Right ventricle myocardium inferior (tissue), 1 donor: ENCODE data around the gene ZSCAN18. TPM values are rescaled to one million over a fixed set of nuclear protein-coding genes. Genes with fewer than 3 reads are reported as not detected.

ENCODE experiments used
- ATAC-seq: fragments of 200-7000 bp; cut with Tn5 transposase; one replicate; pipeline ENCODE4 v1.9.1; 2020; ENCODE audit warnings: mild to moderate bottlenecking, moderate library complexity
- DNase-seq: peaks from one replicate; pipeline ENCODE4 v3.0.0; 2021; ENCODE audit errors: missing footprints
- intact Hi-C: fragments of 100-400 bp; cut with DNase I; formaldehyde crosslinking; loops from one replicate; pipeline ENCODE4 v1.11.0; 2022
- total RNA-seq: library from RNA; stranded (reverse); fragmentation: NEBNext Ultra II Directional; extraction: Animal tissue kit (Norgen Biotek cat#: 25700); gene quantifications from one replicate; pipeline ENCODE4 v1.2.1, GENCODE V29; 2021
- donor health status: DM: no; HTN: yes; CAD: no; lungs with severe emphysema.

The ZSCAN18 gene
- total RNA-seq, 1 donor from 2014 or later, result 65.8 TPM

DNA sequence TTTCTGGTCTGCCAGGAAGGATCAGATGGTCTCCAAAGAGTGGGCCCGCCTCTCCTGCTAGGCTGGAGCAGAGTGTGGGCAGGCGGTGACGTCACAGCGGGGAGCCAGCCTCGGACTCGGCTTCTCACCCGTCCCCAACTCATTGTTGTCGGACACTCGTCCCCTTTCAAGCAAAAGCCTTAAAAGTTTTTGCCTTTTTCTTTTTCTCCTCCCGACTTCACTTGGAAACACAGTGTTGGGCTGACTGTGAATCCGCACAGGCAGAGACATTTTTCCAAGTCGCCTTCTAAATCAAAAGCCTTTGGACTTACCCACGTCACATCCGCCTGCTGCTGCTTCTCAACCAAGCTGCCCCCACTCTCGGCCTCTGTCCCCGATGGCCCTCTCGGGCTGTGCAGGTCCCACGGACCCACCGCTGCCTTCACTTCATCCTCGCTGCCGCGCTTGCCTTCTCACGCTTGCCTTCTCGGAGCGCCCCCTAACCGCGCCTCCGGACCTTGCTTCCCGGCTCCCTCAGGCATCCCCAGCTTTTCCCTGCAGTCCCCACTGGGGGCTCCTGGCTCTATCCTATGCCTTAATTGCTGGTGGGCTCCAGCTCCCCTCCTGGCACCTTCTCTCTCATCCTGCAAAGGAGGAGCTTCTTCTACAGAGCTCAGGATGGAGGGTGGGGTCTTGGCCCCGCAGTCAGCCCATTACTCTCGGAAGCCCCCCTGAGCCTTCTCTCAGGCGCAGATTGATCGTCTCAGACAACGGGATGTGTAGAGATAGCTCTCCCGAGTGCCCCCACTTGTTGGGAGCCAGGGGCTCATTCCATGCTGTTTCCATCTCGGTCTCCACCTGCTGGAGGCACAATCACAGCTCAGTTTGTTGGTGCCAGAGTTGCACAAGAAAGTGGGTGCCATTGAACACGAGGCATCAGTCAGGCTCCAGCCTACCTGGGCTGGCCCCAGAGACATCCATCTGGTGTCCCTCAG is 42.8 kb downstream of the ZSCAN18 start:
- no peak for ATAC-seq

DNA sequence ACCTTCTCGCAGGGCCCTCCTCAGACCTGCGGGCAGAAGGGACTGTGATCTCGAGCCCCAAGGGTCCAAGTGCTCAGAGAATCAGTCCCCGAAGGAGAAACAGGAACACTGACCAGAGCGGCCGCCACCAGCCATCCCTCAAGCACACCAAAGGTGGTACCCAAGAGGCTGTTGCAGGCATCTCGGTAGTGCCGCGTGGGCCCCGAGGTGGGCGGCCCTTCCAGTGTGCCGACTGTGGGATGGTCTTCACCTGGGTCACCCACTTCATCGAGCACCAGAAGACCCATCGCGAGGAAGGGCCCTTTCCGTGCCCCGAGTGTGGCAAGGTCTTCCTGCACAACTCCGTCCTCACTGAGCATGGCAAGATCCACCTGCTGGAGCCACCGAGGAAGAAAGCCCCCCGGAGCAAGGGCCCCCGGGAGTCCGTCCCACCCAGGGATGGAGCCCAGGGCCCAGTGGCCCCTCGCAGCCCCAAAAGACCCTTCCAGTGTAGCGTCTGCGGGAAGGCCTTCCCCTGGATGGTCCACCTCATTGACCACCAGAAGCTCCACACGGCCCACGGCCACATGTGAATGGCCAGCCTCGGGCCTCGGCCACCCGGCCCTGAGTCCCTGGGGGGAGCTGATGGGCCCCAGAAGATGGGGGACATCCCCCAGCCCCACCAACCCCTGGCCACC is 44.4 kb downstream of the ZSCAN18 start:
- ATAC-seq (no peak), DNase-seq (no peak)
- intact Hi-C loops, result no loop called here

More for the DNA sequence above, 42.8 kb downstream of the ZSCAN18 start:
- intact Hi-C loops, result loop anchor here (5.0 kb wide), 1 partner anchor 53 kb away; the partner anchor contains the start of gene ZNF606
- DNase-seq, result no peak

DNA sequence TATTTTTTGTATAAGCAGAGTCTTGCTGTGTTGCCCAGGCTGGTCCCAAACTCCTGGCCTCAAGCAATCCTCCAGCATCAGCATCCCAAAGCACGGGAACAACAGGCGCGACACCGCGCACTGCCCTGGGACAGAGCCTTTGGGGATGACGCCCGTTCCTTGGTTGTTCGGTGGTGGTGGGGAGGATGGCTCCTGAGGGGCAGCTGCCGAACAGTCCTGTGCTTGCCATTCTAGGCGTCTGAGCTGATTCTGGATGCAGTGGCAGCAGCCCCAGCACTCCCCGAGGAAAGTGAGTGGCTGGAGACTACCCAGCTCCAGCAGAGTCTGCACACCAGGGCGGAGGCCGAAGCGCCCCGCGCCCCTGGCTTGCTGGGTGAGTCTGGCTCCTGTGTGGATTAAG is 45.8 kb downstream of the ZSCAN18 start:
- intact Hi-C loops, result no loop called here
- ATAC-seq (no peak), DNase-seq (no peak)

DNA sequence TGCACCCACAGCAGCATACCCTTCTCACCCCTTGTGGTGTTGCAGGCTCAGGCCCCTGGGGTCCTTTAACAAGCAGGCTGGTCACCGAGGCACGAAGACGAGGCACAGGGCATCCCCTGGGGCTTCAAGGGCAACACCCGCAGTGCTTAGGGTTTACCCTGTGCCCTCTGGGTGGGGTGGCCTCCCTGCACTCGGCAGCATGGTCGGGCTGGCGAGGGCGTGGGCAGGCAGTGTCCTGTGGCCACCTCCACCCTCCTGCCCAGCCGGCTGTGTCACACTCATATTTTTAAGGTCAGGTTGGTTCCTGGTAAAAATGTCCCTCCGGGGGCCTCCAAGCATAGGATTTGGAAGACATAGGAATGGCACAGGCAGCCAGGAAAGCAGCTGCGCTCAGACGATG is 50.4 kb downstream of the ZSCAN18 start:
- ATAC-seq, result no peak
- intact Hi-C loops, result no loop called here
- DNase-seq, result no peak

DNA sequence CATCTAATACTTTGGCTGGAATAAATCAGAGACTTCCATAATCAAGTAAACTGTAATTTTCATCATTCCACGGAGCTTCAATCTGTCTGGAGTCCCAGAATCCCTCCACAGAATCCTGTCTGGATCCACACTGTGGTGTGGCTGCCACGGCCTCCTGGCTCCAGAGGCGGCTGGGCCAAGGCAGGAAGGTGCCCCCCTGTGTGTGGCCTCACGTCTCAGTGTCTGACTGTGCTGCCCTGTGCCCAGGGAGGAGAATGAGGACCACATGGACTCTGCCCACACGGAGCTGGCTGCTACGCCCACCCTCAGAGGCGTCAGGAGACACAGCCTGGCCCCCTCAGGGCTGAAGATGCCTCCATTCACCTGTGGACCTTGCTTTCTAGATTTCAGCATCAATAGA is 51.2 kb downstream of the ZSCAN18 start:
- intact Hi-C loops, result no loop called here
- ATAC-seq (no peak), DNase-seq (no peak)

DNA sequence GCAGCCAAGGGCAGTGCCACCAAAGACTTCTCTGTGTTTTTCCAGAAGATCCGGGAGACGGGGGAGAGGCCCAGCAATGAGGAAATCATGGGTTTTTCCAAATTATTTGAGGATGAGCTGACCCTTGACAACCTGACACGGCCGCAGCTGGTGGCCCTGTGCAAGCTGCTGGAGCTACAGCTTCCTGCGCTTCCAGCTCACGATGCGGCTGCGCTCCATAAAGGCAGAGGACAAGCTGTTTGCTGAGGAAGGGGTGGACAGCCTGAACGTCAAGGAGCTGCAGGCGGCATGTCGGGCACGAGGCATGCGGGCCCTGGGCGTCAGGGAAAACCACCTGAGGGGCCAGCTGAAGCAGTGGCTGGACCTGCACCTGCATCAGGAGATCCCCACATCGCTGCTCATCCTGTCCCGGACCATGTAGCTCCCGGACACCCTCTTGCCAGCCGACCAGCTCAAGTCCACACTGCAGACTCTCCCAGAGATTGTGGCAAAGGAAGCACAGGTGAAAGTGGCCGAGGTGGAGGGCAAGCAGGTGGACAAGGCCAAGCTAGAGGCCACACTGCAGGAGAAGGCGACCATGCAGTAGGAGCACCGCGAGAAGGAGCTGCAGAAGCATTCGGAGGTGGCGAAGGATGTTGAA is 52.5 kb downstream of the ZSCAN18 start:
- DNase-seq (no peak), ATAC-seq (no peak)
- intact Hi-C loops, result no loop called here

DNA sequence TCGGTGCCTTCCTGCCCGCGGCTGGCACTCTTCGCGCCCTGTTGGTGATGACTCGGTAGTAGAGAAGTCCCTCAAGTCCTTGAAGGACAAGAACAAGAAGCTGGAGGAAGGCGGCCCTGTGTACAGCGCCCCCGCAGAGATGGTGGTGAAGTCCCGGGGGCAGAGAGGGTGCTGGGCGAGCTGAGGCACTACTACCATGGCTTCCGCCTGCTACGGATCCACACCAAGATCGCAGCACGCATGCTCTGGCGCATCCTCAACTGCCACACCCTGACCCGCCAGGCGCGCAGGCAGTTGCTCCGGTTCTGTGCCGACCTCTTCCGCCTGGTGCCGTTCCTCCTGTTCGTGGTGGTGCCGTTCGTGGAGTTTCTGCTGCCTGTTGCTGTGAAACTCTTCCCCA is 53.1 kb downstream of the ZSCAN18 start:
- ATAC-seq (no peak), DNase-seq (no peak)
- intact Hi-C loops, result no loop called here

DNA sequence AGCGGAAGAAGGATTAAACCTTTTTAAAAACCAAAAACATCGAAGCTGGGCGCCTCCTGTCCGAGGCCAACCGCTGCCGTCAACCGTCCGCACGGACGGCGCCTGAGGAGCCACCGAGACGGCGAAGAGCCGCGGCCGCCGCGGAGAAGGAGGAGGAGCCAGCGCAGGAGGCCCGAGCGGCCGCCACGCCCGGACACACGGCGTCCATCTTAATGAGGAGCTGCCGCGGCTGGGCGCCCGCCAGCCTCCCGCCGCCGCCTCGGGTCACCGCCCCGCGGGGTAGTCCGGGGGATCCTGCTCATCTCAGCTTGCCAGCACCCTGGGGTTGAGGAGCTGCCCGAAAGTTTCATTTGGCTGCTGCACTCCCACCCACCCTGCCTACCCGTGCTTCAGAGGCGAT is 53.6 kb downstream of the ZSCAN18 start:
- no peak for ATAC-seq
- no peak for DNase-seq
- intact Hi-C loops, result no loop called here

DNA sequence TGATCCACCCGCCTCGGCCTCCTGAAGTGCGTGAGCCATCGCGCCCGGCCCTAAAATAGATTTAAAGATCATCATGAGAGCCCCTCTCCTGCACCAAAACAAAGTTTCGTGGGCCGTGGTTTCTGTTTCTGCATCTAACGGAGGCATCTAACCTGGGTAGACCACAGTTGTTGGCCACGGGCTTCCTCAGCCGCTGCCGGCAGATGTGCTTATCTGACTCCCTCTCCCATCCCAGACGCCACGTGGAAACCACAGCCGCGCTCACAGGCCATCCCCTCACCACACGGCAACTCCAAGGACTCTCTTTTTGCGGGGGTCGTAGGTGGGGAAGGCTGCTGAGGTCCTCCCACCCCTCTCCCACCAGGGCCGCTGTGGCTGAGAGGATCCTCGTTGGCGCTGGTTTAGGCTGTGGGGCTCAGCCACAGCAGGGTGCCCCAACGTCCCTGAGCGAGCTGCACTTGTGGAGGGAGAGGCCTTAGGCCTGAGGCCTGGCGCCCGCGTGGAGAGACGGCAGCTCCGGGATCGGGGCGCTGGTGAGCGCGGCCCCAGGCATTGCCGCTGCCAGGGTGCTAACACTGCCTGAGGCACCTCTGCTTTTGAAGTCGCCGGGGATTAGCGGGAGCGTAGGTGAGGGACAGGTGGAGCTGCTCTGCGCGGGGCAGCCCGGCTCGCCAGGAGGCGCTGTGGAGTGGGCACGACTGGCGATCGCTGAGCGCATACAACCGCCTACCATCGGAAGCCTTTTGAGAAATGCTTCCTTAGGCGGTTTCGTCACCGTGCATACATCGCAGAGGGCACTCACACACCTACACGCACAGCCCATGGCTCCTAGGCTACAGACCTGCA is 55.3 kb downstream of the ZSCAN18 start:
- intact Hi-C loops, result no loop called here
- ATAC-seq (no peak), DNase-seq (no peak)

DNA sequence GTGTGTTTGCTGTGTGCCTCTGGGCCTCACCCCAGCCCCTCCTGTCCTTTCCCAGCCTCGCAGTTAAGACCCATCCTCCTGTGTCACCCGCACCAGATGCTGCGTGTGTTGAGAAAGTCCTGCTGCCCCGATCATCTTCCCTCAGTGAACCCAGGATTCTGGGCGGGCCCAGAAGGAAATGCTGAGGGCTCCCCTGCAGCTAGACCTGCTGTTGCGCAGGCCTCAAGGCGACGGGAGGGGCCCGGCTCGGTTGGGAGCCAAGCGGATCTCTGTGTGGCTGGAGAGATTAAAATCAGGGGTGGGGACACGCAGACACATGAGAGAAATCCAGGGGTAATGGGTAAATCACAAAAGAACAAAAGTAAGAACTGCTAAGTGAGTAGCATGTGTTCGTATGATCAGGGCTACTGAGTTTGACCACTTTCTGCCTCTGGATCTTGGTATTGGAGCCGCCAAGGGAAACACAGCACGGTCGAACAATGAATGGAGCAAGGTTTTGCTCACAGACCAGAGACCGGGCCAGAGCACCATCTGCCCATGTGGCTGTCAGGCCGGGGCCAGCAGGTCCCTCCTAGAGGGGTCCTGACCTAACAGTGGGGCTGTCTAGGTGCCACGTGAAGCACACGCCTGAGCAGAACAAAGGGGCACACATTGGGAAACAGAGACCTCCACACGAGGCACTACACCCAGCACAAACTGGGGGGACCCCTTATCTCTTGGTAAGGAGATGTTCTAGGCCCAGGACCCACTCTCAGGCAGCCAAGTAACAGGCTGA is 57.1 kb downstream of the ZSCAN18 start:
- DNase-seq (no peak), ATAC-seq (no peak)
- intact Hi-C loops, result no loop called here

DNA sequence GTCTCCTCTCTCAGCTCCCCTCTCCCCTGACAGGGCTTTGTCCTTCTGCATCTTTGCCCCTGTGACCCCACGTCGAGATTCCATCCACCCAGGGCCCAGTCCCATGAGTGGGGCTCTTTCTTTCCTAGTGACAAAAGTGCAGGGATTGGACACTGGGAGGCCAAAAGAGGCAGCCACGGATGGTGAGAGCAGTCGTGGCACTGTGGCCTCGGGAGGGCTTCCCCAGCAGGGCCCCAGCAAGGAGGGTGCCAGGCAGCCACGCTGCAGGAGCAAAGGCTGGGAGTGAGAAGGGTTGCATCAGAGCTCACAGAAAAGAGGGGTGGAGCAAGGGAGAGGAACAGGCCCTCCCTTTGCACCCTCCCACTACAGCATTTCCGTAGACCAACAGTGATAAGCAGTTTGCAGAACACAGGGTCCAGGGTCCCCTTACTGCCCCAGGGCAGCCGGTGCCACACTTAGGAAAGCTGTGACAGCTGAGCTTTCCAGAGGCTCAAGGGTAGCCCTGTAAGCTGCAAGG is 59.3 kb downstream of the ZSCAN18 start:
- intact Hi-C loops, result no loop called here
- DNase-seq (no peak), ATAC-seq (no peak)

DNA sequence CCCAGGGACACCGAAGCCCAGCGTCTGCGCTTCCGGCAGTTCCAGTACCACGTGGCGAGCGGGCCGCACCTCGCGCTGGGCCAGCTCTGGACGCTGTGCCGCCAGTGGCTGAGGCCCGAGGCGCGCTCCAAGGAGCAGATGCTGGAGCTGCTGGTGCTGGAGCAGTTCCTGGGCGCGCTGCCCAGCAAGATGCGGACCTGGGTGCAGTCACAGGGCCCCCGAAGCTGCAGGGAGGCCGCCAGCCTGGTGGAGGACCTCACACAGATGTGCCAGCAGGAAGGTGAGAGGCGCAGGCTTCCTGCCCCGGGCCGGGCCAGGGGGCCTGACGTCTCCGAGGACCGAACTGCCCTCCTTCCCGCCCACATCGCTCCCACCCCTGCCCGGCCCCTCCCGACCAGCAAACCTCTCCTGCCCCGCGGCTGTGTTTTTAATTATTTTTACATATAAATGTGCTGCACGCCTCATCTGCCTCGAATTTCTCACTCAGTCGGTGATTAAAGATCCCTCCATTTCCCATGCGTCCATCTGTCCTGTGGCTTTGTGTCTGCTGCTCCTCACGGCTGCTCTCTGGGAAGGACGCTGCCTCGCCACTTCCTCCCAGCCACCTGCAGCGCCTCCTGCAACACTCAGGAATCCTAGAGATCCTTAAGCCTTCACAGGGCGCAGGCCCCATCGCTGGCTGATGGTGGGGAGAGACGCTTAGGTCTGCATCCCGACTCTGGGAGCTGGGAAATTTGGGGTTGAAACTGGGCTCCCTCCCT is 59.9 kb downstream of the ZSCAN18 start:
- DNase-seq, result no peak
- no peak for ATAC-seq

DNA sequence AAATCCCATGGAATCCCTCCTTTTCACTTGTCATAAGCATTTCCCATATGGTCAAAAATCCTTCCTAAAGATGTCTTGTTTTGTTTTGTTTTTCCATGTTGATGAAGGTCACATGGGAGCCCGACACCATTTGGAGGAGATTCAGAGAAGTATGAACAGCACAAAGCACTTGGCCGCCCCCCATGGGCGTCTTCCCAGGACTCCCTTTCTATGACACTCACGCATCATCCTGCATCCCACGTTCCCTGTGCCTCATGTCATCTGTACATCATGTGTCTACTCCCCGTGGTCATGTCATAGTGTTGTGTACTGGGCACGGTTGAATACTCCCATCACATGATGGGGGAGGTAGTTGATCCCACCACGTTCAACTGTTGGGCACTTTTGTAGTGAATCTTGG is 62.2 kb downstream of the ZSCAN18 start:
- intact Hi-C loops, result no loop called here
- ATAC-seq, result no peak

More for the DNA sequence above, 59.9 kb downstream of the ZSCAN18 start:
- intact Hi-C loops, result no loop called here

DNA sequence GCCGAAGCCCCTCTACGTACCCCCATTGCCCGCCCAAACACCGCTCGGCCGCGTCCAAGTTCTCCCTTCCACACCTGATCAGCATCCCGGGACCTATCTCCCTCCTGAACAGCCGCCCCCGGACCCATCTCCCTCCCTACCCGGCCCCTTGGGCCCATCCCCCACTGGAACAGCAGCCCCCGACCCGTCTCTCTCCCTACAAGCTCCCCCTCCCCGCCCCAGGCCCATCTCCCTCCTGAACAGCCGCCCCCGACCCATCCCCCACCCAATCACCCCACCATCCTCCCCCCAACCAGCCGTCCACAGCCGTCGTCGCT is 63.6 kb downstream of the ZSCAN18 start:
- ATAC-seq, result no peak
- no peak for DNase-seq
- intact Hi-C loops, result no loop called here

More for the DNA sequence above, 62.2 kb downstream of the ZSCAN18 start:
- no peak for DNase-seq
